ENCODE measurements around the gene DMBT1. TPM values are rescaled to one million over a fixed set of nuclear protein-coding genes. Genes with fewer than 3 reads are reported as not detected.
A peak's percentile ranks its signal among the peaks of the same experiment; 100 is the strongest.

DMBT1 gene
- total RNA-seq, 1 experiment from 2014 or later, result not detected

DNA sequence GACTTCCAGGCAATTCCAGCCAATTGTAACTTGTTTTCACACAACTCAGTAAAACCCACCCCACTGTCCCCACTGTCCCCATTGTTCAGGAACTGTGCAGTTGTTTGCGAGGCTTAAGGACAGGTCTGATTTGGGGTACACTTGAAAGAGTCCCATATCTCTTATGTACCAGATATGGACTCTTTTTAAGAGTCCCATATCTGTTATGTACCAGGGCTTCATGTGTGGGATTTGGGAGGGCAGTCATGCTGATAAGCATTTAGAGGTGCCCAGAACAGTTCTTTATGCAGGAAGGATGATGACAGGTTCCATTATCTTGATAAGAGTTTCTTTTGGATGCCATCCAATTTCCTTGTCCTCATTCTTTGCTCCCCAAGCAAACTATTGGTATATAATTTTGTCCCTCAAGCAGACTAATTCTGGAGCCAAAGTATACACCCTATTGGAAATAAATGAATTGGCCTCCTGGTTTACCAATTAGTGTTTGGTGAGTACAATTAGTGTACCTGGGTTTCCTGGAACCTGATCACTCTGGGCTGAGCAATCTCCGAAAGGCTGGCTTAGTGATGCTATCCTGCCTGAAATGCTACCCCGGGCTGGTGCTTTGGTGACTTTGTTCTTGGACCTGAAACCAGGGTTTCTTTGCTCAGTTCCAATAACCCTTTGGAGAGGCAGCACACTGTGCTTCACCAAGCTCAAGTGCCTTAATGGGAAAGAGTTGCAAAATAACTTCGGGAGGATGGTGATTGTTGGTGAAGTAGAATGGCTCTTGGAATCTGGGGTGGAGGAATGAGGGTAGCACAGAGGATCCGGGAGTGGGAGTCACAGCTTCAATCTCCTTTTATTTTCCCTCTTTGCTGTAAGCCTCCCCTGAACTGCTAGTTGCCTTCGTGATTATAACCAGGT, 6.2 kb upstream of the DMBT1 start:
- Histone ChIP-seq H3K36me3 (no peaks in the 10 kb centered on the region), H3K9me3 (replicated peaks) (no peaks in the 10 kb centered on the region), H3K4me3 (no peak overlapping the region), H3K4me1 (replicated peaks) (no peaks in the 10 kb centered on the region), H3K27ac (no peak overlapping the region), H3K27me3 (replicated peaks) (no peaks in the 10 kb centered on the region)
- DNase-seq (ENCODE audit: low read depth in 1 of 2, low spot score in 2 of 2), result no peak

GRCh38 chr10:122555442-122555841, 5.1 kb upstream of the DMBT1 start:
- Histone ChIP-seq H3K4me3 (no peak overlapping the region), H3K27ac (no peak overlapping the region), H3K4me1 (replicated peaks) (no peaks in the 10 kb centered on the region), H3K27me3 (replicated peaks) (peaks cover 1% of the 10 kb centered on the region), H3K36me3 (no peaks in the 10 kb centered on the region), H3K9me3 (replicated peaks) (no peaks in the 10 kb centered on the region)
- DNase-seq (ENCODE audit: low read depth in 1 of 2, low spot score in 2 of 2), result no peak

DNA sequence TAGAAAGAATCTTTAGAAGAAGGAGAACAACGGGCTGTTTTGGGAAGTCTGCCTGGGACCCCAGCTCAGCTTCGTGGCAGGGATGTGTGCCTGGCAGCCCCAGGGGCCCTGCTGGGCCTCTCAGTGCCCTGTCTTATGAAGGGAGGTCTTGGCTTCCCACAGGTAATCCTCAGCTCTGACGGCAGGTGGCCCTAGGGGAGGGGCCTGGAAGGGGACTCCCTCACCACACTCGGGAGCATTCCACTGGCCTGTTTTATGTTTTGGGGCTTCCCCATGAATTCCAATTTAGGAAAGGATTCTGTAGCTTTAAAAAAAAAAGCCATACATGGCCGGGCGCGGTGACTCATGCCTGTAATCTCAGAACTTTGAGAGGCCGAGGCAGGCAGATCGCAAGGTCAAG, 3.0 kb upstream of the DMBT1 start:
- H3K27me3 ChIP-seq (replicated peaks), result peaks cover 7% of the 10 kb centered on the region
- no peaks in the 10 kb centered on the region for H3K9me3 ChIP-seq (replicated peaks)
- H3K4me1 ChIP-seq (replicated peaks), result no peaks in the 10 kb centered on the region
- no peak for DNase-seq (ENCODE audit: low read depth in 1 of 2, low spot score in 2 of 2)
- H3K4me3 ChIP-seq, result no peak overlapping the region
- no peak overlapping the region for H3K27ac ChIP-seq
- H3K36me3 ChIP-seq, result no peaks in the 10 kb centered on the region

GRCh38 chr10:122558452-122558851, 2.1 kb upstream of the DMBT1 start:
- no peaks in the 10 kb centered on the region for H3K9me3 ChIP-seq (replicated peaks)
- DNase-seq (ENCODE audit: low read depth in 1 of 2, low spot score in 2 of 2), result no peak
- peaks cover 7% of the 10 kb centered on the region for H3K27me3 ChIP-seq (replicated peaks)
- no peak overlapping the region for H3K4me3 ChIP-seq
- H3K36me3 ChIP-seq, result no peaks in the 10 kb centered on the region
- H3K4me1 ChIP-seq (replicated peaks), result no peaks in the 10 kb centered on the region
- H3K27ac ChIP-seq, result no peak overlapping the region

GRCh38 chr10:122559228-122559627, 1.3 kb upstream of the DMBT1 start:
- Histone ChIP-seq H3K27me3 (replicated peaks) (peaks cover 7% of the 10 kb centered on the region), H3K27ac (no peak overlapping the region), H3K9me3 (replicated peaks) (no peaks in the 10 kb centered on the region), H3K4me1 (replicated peaks) (no peaks in the 10 kb centered on the region), H3K36me3 (no peaks in the 10 kb centered on the region), H3K4me3 (no peak overlapping the region)
- no peak for DNase-seq (ENCODE audit: low read depth in 1 of 2, low spot score in 2 of 2)

DNA sequence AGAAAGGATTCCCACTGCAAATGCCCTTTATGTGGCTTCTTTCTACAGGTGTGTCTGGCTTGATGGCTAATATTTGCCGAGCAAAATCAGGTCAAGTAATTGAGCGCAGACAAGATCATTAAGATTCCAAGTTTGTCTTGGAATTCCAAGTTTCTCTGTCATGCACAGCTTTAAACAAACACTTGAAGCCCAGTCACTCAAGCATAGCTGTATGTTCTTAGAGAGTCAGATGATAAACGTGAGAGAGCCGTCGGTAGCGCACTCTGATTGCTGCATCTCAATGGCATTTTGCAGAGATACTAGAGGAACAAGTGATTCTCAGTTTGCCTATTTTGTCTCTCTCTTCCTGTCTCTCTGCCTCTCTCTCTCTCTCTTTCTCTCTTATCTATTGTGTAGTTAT, 658 bp downstream of the DMBT1 start:
- Histone ChIP-seq H3K27me3 (replicated peaks) (peaks cover 7% of the 10 kb centered on the region), H3K4me1 (replicated peaks) (no peaks in the 10 kb centered on the region), H3K9me3 (replicated peaks) (no peaks in the 10 kb centered on the region), H3K4me3 (no peak overlapping the region), H3K36me3 (no peaks in the 10 kb centered on the region), H3K27ac (no peak overlapping the region)
- no peak for DNase-seq (ENCODE audit: low read depth in 1 of 2, low spot score in 2 of 2)

- H3K27me3 ChIP-seq (replicated peaks), result peaks cover 7% of the 10 kb centered on the region
- H3K9me3 ChIP-seq (replicated peaks), result no peaks in the 10 kb centered on the region
- DNase-seq (ENCODE audit: low read depth in 1 of 2, low spot score in 2 of 2), result no peak
- no peaks in the 10 kb centered on the region for H3K36me3 ChIP-seq
- H3K4me3 ChIP-seq, result no peak overlapping the region
- no peak overlapping the region for H3K27ac ChIP-seq
- no peaks in the 10 kb centered on the region for H3K4me1 ChIP-seq (replicated peaks)
Measured at GRCh38 chr10:122561792-122562191, 1.2 kb downstream of the DMBT1 start.

- no peak for DNase-seq (ENCODE audit: low read depth in 1 of 2, low spot score in 2 of 2)
- Histone ChIP-seq H3K4me1 (replicated peaks) (no peaks in the 10 kb centered on the region), H3K9me3 (replicated peaks) (no peaks in the 10 kb centered on the region), H3K27ac (no peak overlapping the region), H3K27me3 (replicated peaks) (peaks cover 7% of the 10 kb centered on the region), H3K4me3 (no peak overlapping the region), H3K36me3 (no peaks in the 10 kb centered on the region)
Measured at GRCh38 chr10:122564980-122565379, 4.4 kb downstream of the DMBT1 start.

DNA sequence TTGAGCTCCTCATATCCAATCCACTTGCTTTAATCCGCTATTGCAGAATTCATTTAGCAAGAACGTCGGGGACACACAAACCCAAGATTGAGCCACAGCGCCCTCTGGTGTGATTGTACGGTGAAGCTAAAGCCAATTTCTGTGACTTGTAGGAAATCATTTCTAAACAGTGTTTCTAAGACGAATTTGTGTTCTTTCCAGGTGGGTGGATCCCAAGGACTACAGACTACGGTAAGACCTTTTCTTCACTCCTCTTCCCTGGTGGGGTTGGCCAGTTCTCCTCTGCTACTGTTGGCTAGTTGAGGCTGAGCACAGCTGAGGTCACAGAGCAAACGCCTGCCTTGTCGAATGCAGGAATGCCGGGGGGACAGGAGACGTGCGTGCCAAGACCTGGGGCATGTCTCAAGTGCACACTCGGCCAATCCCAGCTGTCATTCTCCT, 5.2 kb downstream of the DMBT1 start:
- Histone ChIP-seq H3K27ac (no peak overlapping the region), H3K36me3 (no peaks in the 10 kb centered on the region), H3K4me3 (no peak overlapping the region), H3K9me3 (replicated peaks) (no peaks in the 10 kb centered on the region), H3K4me1 (replicated peaks) (no peaks in the 10 kb centered on the region), H3K27me3 (replicated peaks) (peaks cover 2% of the 10 kb centered on the region; the same call in 1 of the 2 replicates)
- DNase-seq (ENCODE audit: low read depth in 1 of 2, low spot score in 2 of 2), result peak in 1 of 2 experiments; percentile 36

- Histone ChIP-seq H3K4me3 (no peak overlapping the region), H3K27me3 (replicated peaks) (no peaks in the 10 kb centered on the region), H3K36me3 (no peaks in the 10 kb centered on the region), H3K27ac (no peak overlapping the region), H3K9me3 (replicated peaks) (no peaks in the 10 kb centered on the region), H3K4me1 (replicated peaks) (no peaks in the 10 kb centered on the region)
- no peak for DNase-seq (ENCODE audit: low read depth in 1 of 2, low spot score in 2 of 2)
Measured at GRCh38 chr10:122566632-122567031, 6.1 kb downstream of the DMBT1 start.

DNA sequence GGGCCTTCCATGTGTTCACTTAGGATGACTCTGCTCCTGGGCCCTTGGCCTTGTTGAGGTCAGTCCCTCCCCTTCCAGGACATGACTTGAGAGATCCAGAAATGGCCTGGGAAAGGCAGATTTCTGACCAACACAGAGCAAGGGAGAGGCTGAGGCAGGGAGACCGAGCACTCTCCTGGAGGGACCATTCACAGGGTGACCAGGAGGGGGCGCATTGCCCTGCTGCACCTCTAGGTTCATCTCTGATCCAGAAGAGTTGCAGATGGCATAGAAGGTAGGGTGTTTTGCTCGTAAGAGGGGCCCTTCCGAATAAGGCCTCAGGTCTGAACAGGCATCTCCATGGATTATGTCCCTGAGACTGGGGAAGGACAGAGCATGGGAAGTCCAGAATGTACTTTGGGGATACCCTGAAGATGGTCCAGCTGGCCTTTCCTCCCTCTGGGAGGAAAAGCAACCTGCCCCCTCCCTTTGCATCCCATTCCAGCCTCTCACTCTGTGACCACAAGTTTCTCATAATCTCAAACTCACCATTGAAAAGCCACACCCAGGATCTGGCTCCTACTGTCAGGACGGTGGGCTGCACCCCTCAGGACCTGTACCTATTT, 6.6 kb downstream of the DMBT1 start:
- H3K27me3 ChIP-seq (replicated peaks), result no peaks in the 10 kb centered on the region
- H3K9me3 ChIP-seq (replicated peaks), result no peaks in the 10 kb centered on the region
- no peak for DNase-seq (ENCODE audit: low read depth in 1 of 2, low spot score in 2 of 2)
- no peaks in the 10 kb centered on the region for H3K4me1 ChIP-seq (replicated peaks)
- no peaks in the 10 kb centered on the region for H3K36me3 ChIP-seq
- no peak overlapping the region for H3K27ac ChIP-seq
- no peak overlapping the region for H3K4me3 ChIP-seq

DNA sequence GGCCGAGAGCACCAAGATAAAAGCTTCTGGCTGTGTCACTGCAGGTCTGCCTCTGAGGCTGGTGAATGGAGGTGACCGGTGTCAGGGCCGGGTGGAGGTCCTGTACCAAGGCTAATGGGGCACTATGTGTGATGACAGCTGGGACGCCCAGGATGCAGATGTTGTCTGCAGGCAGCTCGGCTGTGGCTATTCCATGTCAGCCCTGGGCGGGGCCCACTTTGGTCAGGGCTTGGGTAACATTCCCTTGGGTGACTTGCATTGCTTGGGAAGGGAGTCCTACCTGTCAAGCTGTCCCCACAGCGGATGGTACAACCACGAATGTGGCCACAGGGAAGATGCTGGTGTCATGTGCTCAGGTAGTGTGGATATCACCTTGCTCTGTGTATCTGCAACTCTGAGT, 8.0 kb downstream of the DMBT1 start:
- Histone ChIP-seq H3K4me1 (replicated peaks) (no peaks in the 10 kb centered on the region), H3K27me3 (replicated peaks) (no peaks in the 10 kb centered on the region), H3K4me3 (no peak overlapping the region), H3K36me3 (no peaks in the 10 kb centered on the region), H3K9me3 (replicated peaks) (no peaks in the 10 kb centered on the region), H3K27ac (no peak overlapping the region)
- no peak for DNase-seq (ENCODE audit: low read depth in 1 of 2, low spot score in 2 of 2)

GRCh38 chr10:122570920-122571319, 10.4 kb downstream of the DMBT1 start:
- no peaks in the 10 kb centered on the region for H3K27me3 ChIP-seq (replicated peaks)
- no peak overlapping the region for H3K4me3 ChIP-seq
- DNase-seq (ENCODE audit: low read depth in 1 of 2, low spot score in 2 of 2), result no peak
- no peaks in the 10 kb centered on the region for H3K4me1 ChIP-seq (replicated peaks)
- H3K27ac ChIP-seq, result no peak overlapping the region
- H3K9me3 ChIP-seq (replicated peaks), result no peaks in the 10 kb centered on the region
- H3K36me3 ChIP-seq, result no peaks in the 10 kb centered on the region

GRCh38 chr10:122571892-122572291, 11.3 kb downstream of the DMBT1 start:
- Histone ChIP-seq H3K9me3 (replicated peaks) (no peaks in the 10 kb centered on the region), H3K27ac (no peak overlapping the region), H3K27me3 (replicated peaks) (no peaks in the 10 kb centered on the region), H3K4me3 (no peak overlapping the region), H3K36me3 (no peaks in the 10 kb centered on the region), H3K4me1 (replicated peaks) (no peaks in the 10 kb centered on the region)
- no peak for DNase-seq (ENCODE audit: low read depth in 1 of 2, low spot score in 2 of 2)

Data from SJSA1 (cell line).